ENCODE data around the gene METTL2B. TPM values are rescaled to one million over a fixed set of nuclear protein-coding genes. Genes with fewer than 3 reads are reported as not detected.
"Not testable (repeated sequence)": the region's sequence is repeated elsewhere in the genome, so short reads cannot be mapped to it uniquely, and the experiment has no call there.

Gene METTL2B
- total and polyA plus RNA-seq, 2 of the 13 experiments (the other 11 are each of a cell fraction or from before 2014, with no cell fraction given), result 15.5 to 33.1 TPM

- BruUV-seq (replicated peaks); H3K27ac ChIP-seq (ENCODE audit: extremely low read length, insufficient read depth, low read length); FAIRE-seq; H3K27me3 ChIP-seq (ENCODE audit: control insufficient read depth in 1 of 2, insufficient read depth in 2 of 2, low read length in 2 of 2); H3K36me3 ChIP-seq (replicated peaks in 1 of 2; ENCODE audit: control insufficient read depth in 1 of 2, insufficient read depth in 2 of 2, low read length in 2 of 2); intact Hi-C loops (cut with micrococcal nuclease; ENCODE audit: unreplicated experiment); H3K79me2 ChIP-seq (ENCODE audit: insufficient read depth, low read length); H3K9ac ChIP-seq (ENCODE audit: insufficient read depth, low read depth, low read length); H2AFZ ChIP-seq (ENCODE audit: low read length); H4K20me1 ChIP-seq (ENCODE audit: insufficient read depth, low read length); in situ Hi-C loops (cut with HindIII; ENCODE audit: extremely low pct_ligation_motif_present, low pct_unique_long_range_greater_than_20kb); H3K9me3 ChIP-seq (ENCODE audit: low read length); POLR2A ChIA-PET; CTCF ChIA-PET (ENCODE audit: low intra/inter-chr PET ratio, low total read pairs); TF ChIP-seq SOX13 (IDR thresholded peaks at IDR 0.05): not testable (repeated sequence)
- Histone ChIP-seq H3K4me1 (ENCODE audit: insufficient read depth, low read length) (peaks cover 35% of the 10 kb centered on the region), H3K4me3 (replicated peaks in 1 of 3; ENCODE audit: insufficient read depth in 1 of 3, low read depth in 2 of 3, low read length in 3 of 3) (peak overlapping the region in 1 of 3 experiments; percentile 10; a peak in 1 of 6 replicates), H3K4me2 (ENCODE audit: low read depth, low read length) (peak overlapping the region; percentile 63)
- ATAC-seq (peak; percentile 46), DNase-seq (ENCODE audit: low spot score) (peak; percentile 59)
- WGBS (ENCODE audit: low lambda C conversion rate), result 3% methylated on average over 6 of the region's 7 CpGs
- TF ChIP-seq SOX5 (CRISPR knock-in tag; IDR thresholded peaks at IDR 0.05; ENCODE audit: borderline replicate concordance) (0 out of 2 replicates have a peak, but pooled peaks have one; percentile 19), ZFY (CRISPR knock-in tag; IDR thresholded peaks at IDR 0.05) (peak; percentile 20; the same call in 1 of the 2 replicates), FOSL2 (CRISPR knock-in tag; IDR thresholded peaks at IDR 0.05) (peak; percentile 90), IKZF5 (CRISPR knock-in tag; IDR thresholded peaks at IDR 0.05) (0 out of 2 replicates have a peak, but pooled peaks have one; percentile 25), ZNF281 (CRISPR knock-in tag; IDR thresholded peaks at IDR 0.05; ENCODE audit: borderline replicate concordance) (peak; percentile 80; the same call in 1 of the 2 replicates), GATAD2A (CRISPR knock-in tag; IDR thresholded peaks at IDR 0.05) (0 out of 2 replicates have a peak, but pooled peaks have one; percentile 10), SOX13 (CRISPR knock-in tag; conservative IDR thresholded peaks at IDR 0.05 in 1 of 2, IDR thresholded peaks at IDR 0.05 in 1 of 2) (0 out of 4 replicates have a peak, but pooled peaks of 1 of the 2 experiments have one; percentile 22), SAP130 (CRISPR knock-in tag; IDR thresholded peaks at IDR 0.05; ENCODE audit: low read depth) (peak; percentile 33; the same call in 1 of the 2 replicates)
These were observed 46.8 kb downstream of the METTL2B start for GRCh38 chr7:128523226-128523931.

- H3K36me3 ChIP-seq (replicated peaks in 1 of 2; ENCODE audit: control insufficient read depth in 1 of 2, insufficient read depth in 2 of 2, low read length in 2 of 2); intact Hi-C loops (cut with micrococcal nuclease; ENCODE audit: unreplicated experiment); H3K9me3 ChIP-seq (ENCODE audit: low read length); H3K27ac ChIP-seq (ENCODE audit: extremely low read length, insufficient read depth, low read length); DNase-seq (ENCODE audit: low spot score); H2AFZ ChIP-seq (ENCODE audit: low read length); BruUV-seq (replicated peaks); CTCF ChIA-PET (ENCODE audit: low intra/inter-chr PET ratio, low total read pairs); H3K79me2 ChIP-seq (ENCODE audit: insufficient read depth, low read length); FAIRE-seq; H3K9ac ChIP-seq (ENCODE audit: insufficient read depth, low read depth, low read length); H3K27me3 ChIP-seq (ENCODE audit: control insufficient read depth in 1 of 2, insufficient read depth in 2 of 2, low read length in 2 of 2); in situ Hi-C loops (cut with HindIII; ENCODE audit: extremely low pct_ligation_motif_present, low pct_unique_long_range_greater_than_20kb); H4K20me1 ChIP-seq (ENCODE audit: insufficient read depth, low read length): not testable (repeated sequence)
- POLR2A ChIA-PET, result interaction anchor here (1.1 kb wide), 1 partner anchor 126 kb away, joined by 3 read pairs; no protein-coding TSS in a partner anchor
- Histone ChIP-seq H3K4me3 (replicated peaks in 1 of 3; ENCODE audit: insufficient read depth in 1 of 3, low read depth in 2 of 3, low read length in 3 of 3) (peak overlapping the region in 2 of 3 experiments; percentile 26 to 40; a peak in 2 of 6 replicates), H3K4me2 (ENCODE audit: low read depth, low read length) (peak overlapping the region; percentile 63), H3K4me1 (ENCODE audit: insufficient read depth, low read length) (peaks cover 35% of the 10 kb centered on the region)
- 4% methylated on average over 9 of the region's 9 CpGs for whole genome bisulfite sequencing (ENCODE audit: low lambda C conversion rate)
- ATAC-seq, result peak; percentile 38
These were observed 47.5 kb downstream of the METTL2B start for GRCh38 chr7:128523932-128524524.
